Karpas-422 (cell line): ENCODE results near the gene DYSF. TPM values are rescaled to one million over a fixed set of nuclear protein-coding genes. Genes with fewer than 3 reads are reported as not detected.

Experiments
- DNase-seq: peaks from one replicate; pipeline ENCODE4 v3.0.0-alpha.2; 2015
- H2AFZ ChIP-seq: fragments of 200-600 bp; sonication (generic); 2 replicates; pipeline ENCODE4 v1.6.1; 2014; ENCODE audit warnings: antibody characterized with exemption, low read length, mixed read lengths
- H3K27ac ChIP-seq: fragments of 200-600 bp; sonication (generic); 2 replicates; pipeline ENCODE4 v1.5.1; 2014; ENCODE audit warnings: mild to moderate bottlenecking, low read length, moderate library complexity
- H3K27me3 ChIP-seq: fragments of 200-600 bp; sonication (generic); 2 replicates; pipeline ENCODE4 v1.6.1; 2014; ENCODE audit warnings: low read length, mixed read lengths
- H3K36me3 ChIP-seq: fragments of 200-600 bp; sonication (generic); 2 replicates; pipeline ENCODE4 v1.6.1; 2014; ENCODE audit warnings: low read length, mixed read lengths; ENCODE audit not compliant: insufficient read depth
- H3K4me1 ChIP-seq: fragments of 200-600 bp; sonication (generic); 2 replicates; pipeline ENCODE4 v1.6.1; 2014; ENCODE audit warnings: mild to moderate bottlenecking, low read length, mixed read lengths
- H3K4me2 ChIP-seq: fragments of 200-600 bp; sonication (generic); 2 replicates; pipeline ENCODE4 v1.6.1; 2014; ENCODE audit warnings: low read length, low read depth, mild to moderate bottlenecking; ENCODE audit not compliant: poor library complexity, severe bottlenecking
- H3K4me3 ChIP-seq: fragments of 200-600 bp; sonication (generic); 2 replicates; pipeline ENCODE4 v1.5.1; 2014; ENCODE audit warnings: mild to moderate bottlenecking, antibody characterized with exemption, low read length, mixed read lengths
- H3K79me2 ChIP-seq: fragments of 200-600 bp; sonication (generic); 2 replicates; pipeline ENCODE4 v1.6.1; 2014; ENCODE audit warnings: mild to moderate bottlenecking, low read length, mixed read lengths
- H3K9ac ChIP-seq: fragments of 200-600 bp; sonication (generic); 2 replicates; pipeline ENCODE4 v1.6.0; 2014; ENCODE audit warnings: low read length
- H3K9me2 ChIP-seq: fragments of 200-600 bp; sonication (generic), shearing (Covaris generic); replicated peaks from 2 replicates; pipeline ENCODE4 v1.6.0; 2014; ENCODE audit warnings: mild to moderate bottlenecking, low read length, moderate library complexity; ENCODE audit not compliant: insufficient read depth
- H3K9me3 ChIP-seq: fragments of 300-700, 200-600 bp; sonication (generic); 2 replicates; pipeline ENCODE4 v1.6.1; 2014; ENCODE audit warnings: low read length, mixed read lengths
- H4K20me1 ChIP-seq: fragments of 200-600 bp; sonication (generic); 2 replicates; pipeline ENCODE4 v1.6.1; 2014; ENCODE audit warnings: mild to moderate bottlenecking, antibody characterized with exemption, low read length, low read depth; ENCODE audit not compliant: insufficient read depth
- total RNA-seq: library from RNA; depleted of rRNA; stranded (reverse); fragments of >200 nt; shearing (Covaris generic); gene quantifications from 2 replicates; pipeline ENCODE4 v1.2.3, GENCODE V29; 2014; ENCODE audit warnings: low replicate concordance

Gene DYSF
- total RNA-seq, 1 experiment from 2014 or later: not detected

DNA sequence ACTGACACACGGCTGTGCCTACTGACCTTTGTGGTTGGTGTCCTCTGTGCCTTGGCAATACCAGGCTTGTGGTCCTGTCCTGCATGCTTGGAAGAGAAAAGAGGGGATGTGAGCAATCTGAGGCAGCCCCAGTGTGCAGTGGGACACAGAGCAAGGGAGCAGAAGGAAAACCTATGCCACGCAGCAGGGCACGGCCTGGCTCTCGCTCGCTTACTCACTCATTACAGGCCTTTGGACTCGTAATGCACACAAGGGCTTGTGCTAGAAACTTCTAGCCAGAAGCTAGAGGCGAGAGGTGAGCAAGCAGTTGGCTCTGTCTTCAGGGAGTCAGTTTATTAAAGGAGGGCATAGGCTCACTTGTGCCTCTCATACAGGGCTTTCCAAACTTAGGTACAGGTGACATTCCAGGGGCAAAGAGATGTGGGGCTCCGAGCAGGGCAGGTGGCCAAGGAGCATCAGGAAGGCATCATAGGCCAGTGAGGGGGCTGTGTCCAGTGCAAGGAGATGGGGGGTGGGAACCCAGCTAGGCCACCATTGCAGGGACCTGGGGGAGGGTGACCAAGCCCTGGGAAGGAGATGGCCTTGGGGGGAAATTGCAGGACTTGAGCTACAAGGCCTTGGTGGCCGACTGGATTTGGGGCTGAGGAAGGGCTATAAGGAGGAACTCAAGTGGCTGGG is 100.8 kb downstream of the DYSF start:
- Histone ChIP-seq H3K4me3 (no peak overlapping the region), H3K36me3 (no peaks in the 10 kb centered on the region), H3K9me3 (no peaks in the 10 kb centered on the region), H3K4me2 (no peak overlapping the region), H3K9ac (no peak overlapping the region), H3K27ac (no peak overlapping the region), H3K27me3 (no peaks in the 10 kb centered on the region), H3K9me2 (no peaks in the 10 kb centered on the region), H3K4me1 (no peaks in the 10 kb centered on the region), H4K20me1 (no peaks in the 10 kb centered on the region), H2AFZ (no peak overlapping the region), H3K79me2 (no peaks in the 10 kb centered on the region)
- DNase-seq: no peak

DNA sequence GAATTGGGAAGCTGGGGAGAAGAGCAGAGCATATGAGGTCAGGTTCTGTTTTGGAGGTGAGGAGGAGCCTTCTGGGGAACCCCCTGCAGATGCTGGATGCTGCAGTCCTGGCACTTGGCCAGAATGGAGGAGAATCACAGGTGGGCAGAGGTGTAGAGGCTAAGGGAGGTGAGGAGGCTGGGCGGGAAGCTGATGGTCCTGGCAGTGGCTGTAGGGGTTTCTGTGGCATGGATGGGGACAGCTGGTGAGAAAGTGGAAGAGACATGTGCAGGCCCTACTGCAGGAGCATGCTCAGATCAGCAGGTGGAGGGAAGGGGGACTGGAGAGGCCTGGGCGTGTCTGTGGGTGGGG is 101.3 kb downstream of the DYSF start:
- H3K9me2 ChIP-seq: no peaks in the 10 kb centered on the region
- no peaks in the 10 kb centered on the region for H3K4me1 ChIP-seq
- no peaks in the 10 kb centered on the region for H3K79me2 ChIP-seq
- H3K36me3 ChIP-seq: no peaks in the 10 kb centered on the region
- H3K27ac ChIP-seq: no peak overlapping the region
- H3K4me3 ChIP-seq: no peak overlapping the region
- H3K9ac ChIP-seq: no peak overlapping the region
- H4K20me1 ChIP-seq: no peaks in the 10 kb centered on the region
- no peak overlapping the region for H2AFZ ChIP-seq
- no peak for DNase-seq
- H3K4me2 ChIP-seq: no peak overlapping the region
- no peaks in the 10 kb centered on the region for H3K9me3 ChIP-seq
- no peaks in the 10 kb centered on the region for H3K27me3 ChIP-seq

DNA sequence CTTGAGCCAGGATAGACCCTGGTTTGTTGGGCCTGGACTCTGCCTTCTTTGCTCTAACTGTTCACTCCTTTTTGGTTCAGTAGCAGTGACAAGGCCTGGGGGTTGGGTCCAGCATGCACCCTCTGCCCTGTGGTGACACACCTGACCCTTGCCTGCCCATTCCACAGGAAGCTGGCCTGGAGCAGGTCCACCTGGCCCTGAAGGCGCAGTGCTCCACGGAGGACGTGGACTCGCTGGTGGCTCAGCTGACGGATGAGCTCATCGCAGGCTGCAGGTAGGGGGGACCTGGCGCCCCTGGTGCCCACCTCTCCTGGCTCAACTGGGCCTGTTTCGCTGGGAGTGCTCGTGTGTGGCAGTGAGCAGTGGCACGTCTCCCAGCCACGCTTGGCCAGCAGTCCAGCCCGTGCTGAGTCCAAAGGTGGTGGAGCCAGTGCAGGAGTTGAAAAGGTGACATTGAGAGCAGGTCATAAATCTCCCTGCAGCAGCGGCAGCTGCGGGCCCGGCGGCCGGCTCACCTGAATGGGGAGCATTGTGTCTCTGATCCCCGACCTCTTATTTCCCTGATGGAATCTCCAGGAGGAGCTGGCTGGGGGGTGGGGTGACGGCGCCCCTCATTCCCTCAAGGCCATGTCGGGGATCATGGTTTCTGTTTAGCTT is 102.6 kb downstream of the DYSF start:
- Histone ChIP-seq H3K9ac (no peak overlapping the region), H2AFZ (no peak overlapping the region), H3K79me2 (no peaks in the 10 kb centered on the region), H3K4me3 (no peak overlapping the region), H3K9me2 (no peaks in the 10 kb centered on the region), H3K27me3 (no peaks in the 10 kb centered on the region), H3K27ac (no peak overlapping the region), H4K20me1 (no peaks in the 10 kb centered on the region), H3K36me3 (no peaks in the 10 kb centered on the region), H3K4me2 (no peak overlapping the region), H3K4me1 (no peaks in the 10 kb centered on the region), H3K9me3 (no peaks in the 10 kb centered on the region)
- no peak for DNase-seq

DNA sequence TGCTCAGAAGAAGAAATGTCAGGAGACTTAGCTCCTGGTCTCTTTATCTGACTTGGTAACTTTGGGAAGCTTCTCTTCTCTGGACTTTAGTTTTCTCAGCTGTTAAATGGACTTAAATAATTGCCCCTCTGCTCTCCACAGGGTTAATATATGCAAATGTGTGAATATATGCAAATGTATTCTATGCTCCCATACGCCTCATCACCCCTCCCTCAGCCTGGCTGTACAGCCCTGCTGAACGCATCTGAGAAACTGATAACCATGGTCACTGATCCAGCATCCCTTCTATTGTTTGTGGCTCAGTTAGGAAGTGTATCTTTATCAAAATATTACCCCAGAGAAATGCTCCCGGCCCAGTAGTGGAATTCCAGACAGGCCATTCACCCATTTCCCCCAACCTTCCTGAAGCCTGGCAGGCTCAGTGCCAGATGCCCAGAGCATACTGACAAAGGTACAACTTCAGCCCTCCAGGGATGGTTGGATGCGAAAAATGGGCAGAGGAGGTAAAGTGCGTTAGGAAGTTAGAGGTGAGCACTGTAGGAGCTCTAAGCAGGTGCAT is 103.4 kb downstream of the DYSF start:
- Histone ChIP-seq H3K4me1 (no peaks in the 10 kb centered on the region), H4K20me1 (no peaks in the 10 kb centered on the region), H3K36me3 (no peaks in the 10 kb centered on the region), H2AFZ (no peak overlapping the region), H3K4me2 (no peak overlapping the region), H3K27ac (no peak overlapping the region), H3K9ac (no peak overlapping the region), H3K27me3 (no peaks in the 10 kb centered on the region), H3K79me2 (no peaks in the 10 kb centered on the region), H3K9me3 (no peaks in the 10 kb centered on the region), H3K4me3 (no peak overlapping the region), H3K9me2 (no peaks in the 10 kb centered on the region)
- DNase-seq: no peak

DNA sequence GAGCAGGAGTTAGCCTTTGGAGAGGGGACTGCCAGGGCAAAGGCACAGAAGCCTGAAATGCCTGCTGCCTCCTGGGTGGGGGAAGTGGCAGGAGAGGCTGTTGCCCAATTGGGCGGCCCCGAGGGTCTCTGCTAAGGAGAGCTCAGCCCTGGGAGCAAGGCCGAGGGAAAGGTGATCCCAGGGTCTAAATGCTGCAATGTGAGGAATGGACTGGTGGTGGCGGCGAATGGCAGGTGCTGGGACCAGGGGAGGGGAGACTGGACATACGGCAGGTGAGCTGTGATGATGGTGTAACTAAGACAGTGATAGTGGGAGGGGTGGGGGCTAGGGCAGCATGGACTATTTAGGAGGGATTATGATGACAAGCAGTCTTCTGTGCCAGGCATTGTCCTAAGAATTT is 104.0 kb downstream of the DYSF start:
- H3K4me2 ChIP-seq: no peak overlapping the region
- DNase-seq: no peak
- no peaks in the 10 kb centered on the region for H4K20me1 ChIP-seq
- no peak overlapping the region for H3K9ac ChIP-seq
- H3K9me3 ChIP-seq: no peaks in the 10 kb centered on the region
- no peaks in the 10 kb centered on the region for H3K9me2 ChIP-seq
- no peak overlapping the region for H3K4me3 ChIP-seq
- H3K27ac ChIP-seq: no peak overlapping the region
- H3K79me2 ChIP-seq: no peaks in the 10 kb centered on the region
- H3K4me1 ChIP-seq: no peaks in the 10 kb centered on the region
- H3K36me3 ChIP-seq: no peaks in the 10 kb centered on the region
- H2AFZ ChIP-seq: no peak overlapping the region
- H3K27me3 ChIP-seq: no peaks in the 10 kb centered on the region

DNA sequence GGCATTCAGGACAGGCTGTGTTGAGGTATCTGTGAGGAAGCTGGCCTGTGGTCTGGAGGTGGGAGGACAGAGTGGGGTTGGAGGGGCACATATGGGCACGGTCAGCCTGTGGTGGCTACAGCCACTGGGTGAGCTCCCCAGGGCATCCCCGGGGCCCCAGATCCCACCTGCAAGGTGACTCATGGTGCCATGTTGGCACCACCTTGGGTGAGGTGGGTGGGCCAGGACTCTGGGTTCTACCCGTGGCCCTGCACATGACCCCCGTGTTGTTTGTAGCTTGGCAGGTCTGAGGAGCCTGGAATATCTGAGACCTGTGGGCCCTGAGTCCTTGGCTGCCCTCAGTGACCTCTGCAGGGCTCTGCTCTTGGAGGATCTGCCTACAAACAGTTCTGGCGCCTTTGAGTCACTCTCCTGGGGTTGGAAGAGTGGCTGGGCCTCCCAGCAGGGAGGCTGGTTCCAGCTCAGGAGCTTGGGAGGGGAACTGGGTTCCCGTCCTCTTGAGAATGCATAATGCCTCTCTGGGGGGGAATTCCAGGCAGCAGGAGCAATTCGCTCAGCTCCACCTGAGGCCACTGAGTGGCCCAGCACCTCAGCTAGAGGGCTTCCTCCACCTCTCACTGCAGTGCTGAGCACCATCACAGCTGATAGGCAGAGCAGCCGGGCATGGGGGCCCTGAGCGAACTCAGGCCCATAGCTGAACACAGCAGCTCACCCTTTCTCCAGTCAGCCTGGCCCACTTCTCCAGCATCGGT is 105.1 kb downstream of the DYSF start:
- DNase-seq: no peak
- no peaks in the 10 kb centered on the region for H3K27me3 ChIP-seq
- H3K27ac ChIP-seq: no peak overlapping the region
- no peak overlapping the region for H3K9ac ChIP-seq
- H3K36me3 ChIP-seq: no peaks in the 10 kb centered on the region
- no peak overlapping the region for H3K4me3 ChIP-seq
- no peak overlapping the region for H3K4me2 ChIP-seq
- no peaks in the 10 kb centered on the region for H3K9me2 ChIP-seq
- no peaks in the 10 kb centered on the region for H3K9me3 ChIP-seq
- H4K20me1 ChIP-seq: no peaks in the 10 kb centered on the region
- H3K4me1 ChIP-seq: no peaks in the 10 kb centered on the region
- H3K79me2 ChIP-seq: no peaks in the 10 kb centered on the region
- H2AFZ ChIP-seq: no peak overlapping the region

DNA sequence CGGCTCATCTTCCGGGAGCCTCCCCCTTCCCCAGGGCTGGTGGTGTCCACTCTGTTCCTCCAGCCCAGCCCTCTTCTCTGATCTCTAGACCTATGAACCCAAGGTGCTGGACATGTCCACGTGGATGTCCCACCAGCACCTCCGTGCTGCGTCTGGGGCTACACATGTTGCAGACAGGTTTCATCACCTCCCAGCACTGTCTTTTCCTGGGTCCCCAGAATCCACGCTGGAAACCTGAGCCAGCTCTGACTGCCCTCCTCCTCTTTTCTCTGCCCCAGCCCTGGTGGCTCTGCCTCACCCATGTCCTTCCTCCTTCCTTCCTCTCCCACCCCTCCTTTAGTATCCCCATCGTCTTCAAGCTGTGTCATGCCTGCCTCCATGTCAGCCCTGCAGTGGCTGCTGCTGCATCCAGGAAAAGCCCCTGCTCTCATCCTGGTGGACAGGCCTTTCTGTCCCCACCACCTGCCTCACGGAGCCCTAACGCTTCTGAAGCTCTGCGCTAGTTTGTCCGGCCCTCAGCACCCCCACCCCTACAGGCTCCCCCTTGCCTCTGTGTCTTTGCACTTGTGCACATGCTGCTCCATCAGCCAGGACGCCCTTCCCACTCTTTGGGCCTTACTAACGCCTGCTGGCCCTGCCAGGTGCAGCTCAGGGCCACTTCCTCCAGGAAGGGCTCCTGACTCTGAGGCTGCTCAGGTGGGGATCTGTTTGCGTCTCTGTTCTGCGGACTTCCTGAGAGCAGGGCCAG is 105.9 kb downstream of the DYSF start:
- no peak for DNase-seq
- Histone ChIP-seq H3K27me3 (no peaks in the 10 kb centered on the region), H3K4me3 (no peak overlapping the region), H3K79me2 (no peaks in the 10 kb centered on the region), H4K20me1 (no peaks in the 10 kb centered on the region), H3K4me1 (no peaks in the 10 kb centered on the region), H3K36me3 (no peaks in the 10 kb centered on the region), H2AFZ (no peak overlapping the region), H3K4me2 (no peak overlapping the region), H3K9ac (no peak overlapping the region), H3K9me3 (no peaks in the 10 kb centered on the region), H3K27ac (no peak overlapping the region), H3K9me2 (no peaks in the 10 kb centered on the region)
